Breast epithelium (tissue), 4 donors: ENCODE results near the gene KCNJ4. TPM values are rescaled to one million over a fixed set of nuclear protein-coding genes. Genes with fewer than 3 reads are reported as not detected.

Source experiments
- DNase-seq, 2 donors: peaks; one replicate each; pipeline ENCODE4 v3.0.0-alpha.2; 2019; ENCODE audit warnings: low spot score in 2 of 2
- H3K27ac ChIP-seq, 2 donors: fragments of 200-600 bp; sonication (generic) in 1 of 2; one replicate each; pipeline ENCODE4 v1.5.1; 2016 to 2019; ENCODE audit warnings: mild to moderate bottlenecking in 1 of 2
- H3K27me3 ChIP-seq, 2 donors: fragments of 200-600 bp; sonication (generic) in 1 of 2; one replicate each; pipeline versions ENCODE4 v1.5.1 to v1.6.0; 2017 to 2019; ENCODE audit warnings: control low read depth in 1 of 2, mild to moderate bottlenecking in 1 of 2
- H3K36me3 ChIP-seq: fragments of 200-600 bp; one replicate; pipeline ENCODE4 v1.5.1; 2019
- H3K4me1 ChIP-seq, 2 donors: fragments of 200-600 bp; sonication (generic); one replicate each; pipeline ENCODE4 v1.5.1; 2016 to 2019; ENCODE audit warnings: control low read depth in 1 of 2
- H3K4me3 ChIP-seq, 3 donors: fragments of 200-600 bp; sonication (generic); 1 replicate in 2 of 3; 2 replicates in 1 of 3; pipeline ENCODE4 v1.5.1; 2016 to 2019; ENCODE audit warnings: mild to moderate bottlenecking in 3 of 3, moderate library complexity in 2 of 3
- H3K9me3 ChIP-seq, 2 donors: fragments of 200-600 bp; sonication (generic) in 1 of 2; one replicate each; pipeline ENCODE4 v1.5.1; 2016 to 2019; ENCODE audit warnings: control low read depth in 1 of 2
- CTCF ChIP-seq, 3 donors: fragments of 450-650 bp; IDR thresholded peaks; one replicate each; pipeline ENCODE4 v1.5.1; 2016 to 2017; ENCODE audit warnings: antibody characterized with exemption in 3 of 3, mild to moderate bottlenecking in 3 of 3, moderate library complexity in 3 of 3
- POLR2A ChIP-seq: fragments of 450-650 bp; IDR thresholded peaks from one replicate; pipeline ENCODE4 v1.6.1; 2016; ENCODE audit warnings: antibody characterized with exemption, mild to moderate bottlenecking, moderate library complexity
- POLR2AphosphoS5 ChIP-seq, 3 donors: sonication (generic); formaldehyde crosslinking; IDR thresholded peaks; one replicate each; pipeline ENCODE4 v1.6.1; 2017; ENCODE audit warnings: antibody characterized with exemption in 3 of 3
- intact Hi-C: fragments of 100-400 bp; cut with DNase I; formaldehyde crosslinking; loops from one replicate; pipeline ENCODE4 v1.15.1; 2023; ENCODE audit warnings: low total_unique reads
- total RNA-seq, 3 donors: library from RNA; depleted of rRNA; stranded (reverse); fragments of >200 nt; gene quantifications; one replicate each; pipeline ENCODE4 v1.1.0, GENCODE V29; 2016

The KCNJ4 gene
- total RNA-seq, 3 donors from 2014 or later: not detected

- intact Hi-C loops: no loop called here
Observed at GRCh38 chr22:38453996-38454352, 1.0 kb downstream of the KCNJ4 start.

GRCh38 chr22:38453066-38453672 lies 1.8 kb downstream of the KCNJ4 start:
- H3K27ac ChIP-seq: no peak overlapping the region
- intact Hi-C loops: no loop called here
- no peak overlapping the region for H3K4me3 ChIP-seq
- no peaks in the 10 kb centered on the region for H3K9me3 ChIP-seq
- TF ChIP-seq CTCF (IDR thresholded peaks at IDR 0.05): no peak
- TF ChIP-seq POLR2A: no peak
- TF ChIP-seq POLR2AphosphoS5 (IDR thresholded peaks at IDR 0.05): no peak
- no peaks in the 10 kb centered on the region for H3K4me1 ChIP-seq
- H3K36me3 ChIP-seq: no peaks in the 10 kb centered on the region
- peaks cover 5 to 53% of the 10 kb centered on the region in 2 donors for H3K27me3 ChIP-seq
- no peak for DNase-seq

More at GRCh38 chr22:38453996-38454352, 1.0 kb downstream of the KCNJ4 start:
- H3K4me3 ChIP-seq: no peak overlapping the region
- no peaks in the 10 kb centered on the region for H3K4me1 ChIP-seq
- no peaks in the 10 kb centered on the region for H3K36me3 ChIP-seq
- no peak for DNase-seq
- H3K9me3 ChIP-seq: no peaks in the 10 kb centered on the region
- TF ChIP-seq POLR2AphosphoS5 (IDR thresholded peaks at IDR 0.05): no peak
- TF ChIP-seq POLR2A: no peak
- no peak overlapping the region for H3K27ac ChIP-seq
- H3K27me3 ChIP-seq: peaks cover 5 to 58% of the 10 kb centered on the region in 2 donors

GRCh38 chr22:38452373-38453065 lies 2.5 kb downstream of the KCNJ4 start:
- Histone ChIP-seq H3K9me3 (no peaks in the 10 kb centered on the region), H3K27ac (no peak overlapping the region), H3K27me3 (peaks cover 5 to 53% of the 10 kb centered on the region in 2 donors), H3K4me3 (no peak overlapping the region), H3K4me1 (no peaks in the 10 kb centered on the region), H3K36me3 (no peaks in the 10 kb centered on the region)
- DNase-seq: no peak
- TF ChIP-seq CTCF (IDR thresholded peaks at IDR 0.05) (no peak), POLR2AphosphoS5 (IDR thresholded peaks at IDR 0.05) (no peak), POLR2A (no peak)
- intact Hi-C loops: no loop called here

DNA sequence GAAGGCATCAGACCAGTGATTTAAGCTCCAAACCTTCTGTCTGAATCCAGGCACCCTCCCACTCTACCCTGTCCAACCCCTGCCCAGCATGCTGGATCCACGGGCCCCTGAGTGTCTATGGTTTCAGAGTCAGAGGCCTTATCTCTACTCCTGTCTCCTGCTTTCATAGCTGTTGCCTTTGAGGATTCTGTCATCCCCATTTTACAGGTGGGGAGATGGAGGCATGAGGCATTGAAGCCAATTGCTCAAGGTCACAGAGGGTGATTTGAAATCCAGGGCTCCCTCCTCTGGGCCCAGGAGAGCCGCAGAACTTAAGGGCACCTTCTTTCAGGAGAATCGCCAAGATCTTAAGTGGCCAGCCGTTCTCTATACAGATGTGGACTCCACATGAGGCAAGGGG lies 3.1 kb downstream of the KCNJ4 start:
- TF ChIP-seq POLR2AphosphoS5 (IDR thresholded peaks at IDR 0.05): no peak
- TF ChIP-seq CTCF (IDR thresholded peaks at IDR 0.05): no peak
- no peak for TF ChIP-seq POLR2A
- H3K27me3 ChIP-seq: peaks cover 5 to 53% of the 10 kb centered on the region in 2 donors
- H3K36me3 ChIP-seq: no peaks in the 10 kb centered on the region
- intact Hi-C loops: no loop called here
- no peak overlapping the region for H3K4me3 ChIP-seq
- no peak for DNase-seq
- H3K4me1 ChIP-seq: no peaks in the 10 kb centered on the region
- H3K27ac ChIP-seq: no peak overlapping the region
- no peaks in the 10 kb centered on the region for H3K9me3 ChIP-seq

- DNase-seq: no peak
- H3K9me3 ChIP-seq: no peaks in the 10 kb centered on the region
- H3K27me3 ChIP-seq: peaks cover 5 to 51% of the 10 kb centered on the region in 2 donors
- no peak for TF ChIP-seq CTCF (IDR thresholded peaks at IDR 0.05)
- no peak for TF ChIP-seq POLR2A
- TF ChIP-seq POLR2AphosphoS5 (IDR thresholded peaks at IDR 0.05): no peak
- H3K27ac ChIP-seq: no peak overlapping the region
- no peaks in the 10 kb centered on the region for H3K36me3 ChIP-seq
- no peaks in the 10 kb centered on the region for H3K4me1 ChIP-seq
- no peak overlapping the region for H3K4me3 ChIP-seq
- intact Hi-C loops: no loop called here
Observed at GRCh38 chr22:38451404-38451803, 3.6 kb downstream of the KCNJ4 start.
